ENCODE results near the gene PSMD10.
A peak's percentile ranks its signal among the peaks of the same experiment; 100 is the strongest.

PSMD10 gene, protein sequence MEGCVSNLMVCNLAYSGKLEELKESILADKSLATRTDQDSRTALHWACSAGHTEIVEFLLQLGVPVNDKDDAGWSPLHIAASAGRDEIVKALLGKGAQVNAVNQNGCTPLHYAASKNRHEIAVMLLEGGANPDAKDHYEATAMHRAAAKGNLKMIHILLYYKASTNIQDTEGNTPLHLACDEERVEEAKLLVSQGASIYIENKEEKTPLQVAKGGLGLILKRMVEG

DNA sequence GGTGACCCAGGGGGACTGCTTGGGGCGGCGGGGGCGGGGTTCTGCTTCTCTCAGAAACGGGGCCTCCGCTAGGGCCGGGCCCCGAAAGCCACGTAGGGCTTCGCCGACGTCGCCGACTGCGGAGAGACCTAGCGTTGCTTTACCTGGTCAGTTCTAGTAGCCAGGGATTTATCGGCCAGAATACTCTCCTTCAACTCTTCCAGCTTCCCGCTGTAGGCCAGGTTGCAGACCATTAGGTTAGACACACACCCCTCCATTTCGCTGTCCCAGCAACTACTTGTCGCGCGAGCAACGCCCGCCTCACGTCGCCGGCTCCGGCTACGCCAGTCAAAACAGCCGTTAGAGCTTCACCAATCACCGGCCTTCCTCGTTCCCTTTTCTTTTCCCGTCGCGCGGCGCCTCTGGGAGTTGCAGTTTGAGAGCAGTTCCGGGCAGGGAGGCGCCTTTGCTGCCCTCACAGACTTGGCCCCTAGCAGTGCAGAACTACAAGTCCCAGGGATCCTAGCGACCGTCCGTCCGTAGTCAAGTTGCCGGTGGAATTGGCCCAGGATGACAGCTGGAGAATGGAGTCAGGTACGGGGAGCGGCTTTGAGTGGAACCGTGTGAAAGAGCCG, at the start of gene PSMD10, which contains the start of gene ATG4A:
Gene PSMD10 (minus strand): TSS at position 279 of the 614 bp plus-strand sequence. CDS start 22 bp downstream, at position 257.
Gene ATG4A (plus strand): TSS at position 515 of the 614 bp plus-strand sequence. CDS start 49 bp downstream, at position 564.
- ATAC-seq, result peak; percentile 98
- DNase-seq, result peak; percentile 83
- peaks cover 4% of the 10 kb centered on the region for H3K36me3 Mint-ChIP-seq (ENCODE audit: low read depth)

DNA sequence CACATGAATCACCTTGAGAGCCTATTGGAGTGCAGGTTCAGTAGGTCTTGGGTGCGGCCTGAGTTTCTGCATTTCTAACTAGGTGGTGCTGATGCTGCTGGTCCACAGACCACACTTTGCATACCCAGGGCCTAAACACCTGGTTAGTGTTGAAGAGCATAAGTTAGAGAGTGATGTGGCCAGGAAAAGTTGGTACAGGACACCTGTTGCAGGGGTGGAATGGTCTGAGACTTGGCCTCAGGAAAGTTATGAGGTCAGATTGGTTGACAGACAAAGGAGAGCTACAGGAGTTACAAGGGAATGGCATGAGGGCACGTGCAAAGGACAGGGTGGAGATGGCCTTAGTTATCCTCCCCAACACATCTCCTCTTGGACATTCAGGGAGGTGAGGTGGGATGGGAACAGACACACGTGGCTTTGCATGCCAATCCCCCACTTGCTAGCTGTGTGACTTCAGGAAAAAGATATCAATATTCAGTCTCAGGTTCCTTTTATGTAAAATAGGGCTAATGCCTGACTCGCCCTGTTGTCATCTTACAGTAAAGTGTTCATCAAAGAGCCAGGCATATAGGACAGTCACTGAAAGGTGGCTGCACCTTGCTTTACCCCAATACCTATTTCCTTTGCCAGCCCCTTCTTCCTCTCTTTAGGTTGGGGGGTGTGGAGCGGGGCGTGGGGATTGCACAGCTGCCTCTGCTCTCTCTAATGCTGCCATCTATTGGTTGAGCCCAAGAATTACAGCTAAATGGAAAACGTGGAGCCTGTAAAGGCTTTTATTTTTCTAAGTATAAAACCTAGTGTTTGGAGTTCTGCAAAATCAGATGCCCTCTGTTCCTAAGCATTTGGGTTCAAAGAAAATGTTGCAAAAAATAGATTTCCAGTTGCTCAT, 47.7 kb upstream of the PSMD10 start:
- H3K9me3 Mint-ChIP-seq, result no peaks in the 10 kb centered on the region
- no peak for ATAC-seq

More for the DNA sequence above, at the start of gene PSMD10, which contains the start of gene ATG4A:
- Mint-ChIP-seq H3K4me1 (peaks cover 16% of the 10 kb centered on the region), H3K27ac (no peak within 1 kb of the TSS), H3K4me3 (no peak within 1 kb of the TSS), H3K27me3 (no peaks in the 10 kb centered on the region), H3K9me3 (no peaks in the 10 kb centered on the region)

DNA sequence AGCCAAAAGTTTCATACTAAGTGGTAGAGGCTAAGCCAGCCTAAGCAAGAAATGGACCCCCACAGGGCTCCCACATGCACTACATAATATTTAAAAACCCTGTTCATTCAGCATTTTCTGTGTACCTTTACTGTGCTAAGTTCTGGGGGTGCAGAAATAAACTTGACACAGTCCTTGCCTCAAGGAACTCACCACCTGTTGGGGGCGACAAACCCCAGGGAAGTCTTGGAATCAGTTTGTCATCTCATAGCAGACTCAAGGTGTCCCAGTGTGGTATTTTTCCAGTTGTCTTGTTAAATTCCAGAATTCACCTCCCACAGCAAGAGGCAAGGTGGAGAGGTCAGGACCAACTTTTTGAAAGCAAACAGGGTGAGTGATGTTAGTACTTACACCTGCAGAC, 43.4 kb upstream of the PSMD10 start:
- Mint-ChIP-seq H3K27me3 (no peaks in the 10 kb centered on the region), H3K36me3 (ENCODE audit: low read depth) (peaks cover 21% of the 10 kb centered on the region), H3K4me1 (no peaks in the 10 kb centered on the region), H3K4me3 (no peak overlapping the region), H3K27ac (no peak overlapping the region), H3K9me3 (no peaks in the 10 kb centered on the region)
- ATAC-seq (no peak), DNase-seq (no peak)

More for the DNA sequence above, 47.7 kb upstream of the PSMD10 start:
- Mint-ChIP-seq H3K4me1 (no peaks in the 10 kb centered on the region), H3K4me3 (no peak overlapping the region), H3K27ac (no peak overlapping the region), H3K36me3 (ENCODE audit: low read depth) (peaks cover 15% of the 10 kb centered on the region), H3K27me3 (no peaks in the 10 kb centered on the region)
- DNase-seq, result no peak

DNA sequence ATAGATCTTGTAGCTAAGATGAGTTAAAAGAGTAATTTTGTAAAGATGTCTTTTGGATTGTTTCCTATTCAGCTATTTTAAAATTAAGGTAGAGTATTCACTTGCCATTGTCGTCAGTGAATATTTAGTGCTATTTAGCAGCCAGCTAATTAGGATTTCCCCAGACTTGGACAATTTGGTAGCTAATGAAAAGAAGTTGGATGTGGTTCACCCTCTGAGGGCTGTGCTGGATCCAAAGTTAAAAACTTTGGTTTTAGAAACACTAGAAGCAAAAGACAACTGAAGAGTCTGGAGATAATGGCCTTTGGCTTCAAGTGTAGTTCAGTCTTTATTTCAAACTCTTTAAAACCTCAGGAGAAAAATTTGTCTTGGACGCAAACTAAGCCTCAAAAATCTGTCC, 41.5 kb upstream of the PSMD10 start:
- Mint-ChIP-seq H3K36me3 (ENCODE audit: low read depth) (peaks cover 18% of the 10 kb centered on the region), H3K27ac (no peak overlapping the region), H3K4me1 (no peaks in the 10 kb centered on the region), H3K9me3 (no peaks in the 10 kb centered on the region), H3K27me3 (no peaks in the 10 kb centered on the region), H3K4me3 (no peak overlapping the region)
- DNase-seq (no peak), ATAC-seq (no peak)

DNA sequence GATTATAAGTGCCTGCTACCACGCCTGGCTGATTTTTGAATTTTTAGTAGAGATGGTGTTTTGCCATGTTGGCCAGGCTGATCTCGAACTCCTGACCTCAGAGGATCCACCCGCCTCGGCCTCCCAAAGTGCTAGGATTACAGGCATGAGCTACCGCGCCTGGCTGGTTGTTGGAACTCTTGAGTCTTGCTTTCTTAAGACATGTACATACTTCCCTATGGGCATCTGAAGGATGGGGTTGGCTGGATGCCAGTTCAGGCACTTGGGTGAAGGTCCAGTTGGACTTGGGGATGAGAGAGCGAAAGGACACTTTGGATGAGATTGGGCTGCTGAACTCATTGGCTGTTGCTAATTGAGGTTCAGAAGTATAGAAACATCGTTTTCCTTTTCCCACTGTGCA, 40.7 kb upstream of the PSMD10 start:
- Mint-ChIP-seq H3K27ac (no peak overlapping the region), H3K4me3 (no peak overlapping the region), H3K4me1 (no peaks in the 10 kb centered on the region), H3K27me3 (no peaks in the 10 kb centered on the region), H3K9me3 (no peaks in the 10 kb centered on the region), H3K36me3 (ENCODE audit: low read depth) (peaks cover 16% of the 10 kb centered on the region)
- DNase-seq (no peak), ATAC-seq (no peak)

DNA sequence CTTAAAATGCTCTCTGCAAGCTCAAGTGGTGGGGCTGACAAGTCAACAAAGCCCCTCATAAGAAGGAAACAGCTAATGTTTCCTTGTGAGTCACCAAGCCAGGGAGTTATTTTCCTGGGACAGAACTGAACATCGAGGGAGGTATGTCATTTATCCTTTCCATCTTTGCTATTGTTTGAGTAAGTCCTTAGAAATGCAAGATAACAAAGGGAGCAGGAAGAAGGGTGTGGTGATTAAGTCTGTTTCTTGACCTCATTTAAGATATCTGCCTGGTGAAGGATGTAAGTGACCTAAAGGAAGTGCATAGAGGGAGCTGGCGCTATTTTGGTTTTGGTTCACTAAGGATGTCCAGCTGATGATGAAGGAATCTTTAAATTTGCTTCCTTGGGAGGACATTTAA, 40.1 kb upstream of the PSMD10 start:
- Mint-ChIP-seq H3K4me3 (no peak overlapping the region), H3K36me3 (ENCODE audit: low read depth) (peaks cover 16% of the 10 kb centered on the region), H3K4me1 (no peaks in the 10 kb centered on the region), H3K9me3 (no peaks in the 10 kb centered on the region), H3K27ac (no peak overlapping the region), H3K27me3 (no peaks in the 10 kb centered on the region)
- no peak for ATAC-seq
- DNase-seq, result no peak

DNA sequence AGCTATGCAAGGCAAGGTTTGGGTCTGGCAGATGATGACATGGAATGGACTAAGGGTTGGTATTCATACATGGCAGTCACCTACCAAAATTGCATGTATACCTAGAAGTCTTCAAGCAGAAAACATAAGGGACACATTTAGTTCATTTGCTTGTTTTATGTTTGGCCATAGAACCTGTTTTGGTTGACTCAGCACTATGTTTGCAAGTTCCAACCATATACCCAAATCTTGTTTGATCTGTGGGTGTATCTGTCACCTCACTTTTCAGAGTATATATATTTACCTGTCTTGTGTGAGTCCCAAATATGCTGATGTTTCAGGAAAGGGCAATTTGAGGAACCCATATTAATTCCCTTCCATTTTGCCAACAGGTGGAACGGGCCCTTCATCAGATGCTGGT, 39.5 kb upstream of the PSMD10 start:
- H3K4me1 Mint-ChIP-seq, result no peaks in the 10 kb centered on the region
- H3K4me3 Mint-ChIP-seq, result no peak overlapping the region
- H3K9me3 Mint-ChIP-seq, result no peaks in the 10 kb centered on the region
- ATAC-seq, result no peak
- DNase-seq, result no peak
- peaks cover 16% of the 10 kb centered on the region for H3K36me3 Mint-ChIP-seq (ENCODE audit: low read depth)
- no peak overlapping the region for H3K27ac Mint-ChIP-seq
- H3K27me3 Mint-ChIP-seq, result no peaks in the 10 kb centered on the region

DNA sequence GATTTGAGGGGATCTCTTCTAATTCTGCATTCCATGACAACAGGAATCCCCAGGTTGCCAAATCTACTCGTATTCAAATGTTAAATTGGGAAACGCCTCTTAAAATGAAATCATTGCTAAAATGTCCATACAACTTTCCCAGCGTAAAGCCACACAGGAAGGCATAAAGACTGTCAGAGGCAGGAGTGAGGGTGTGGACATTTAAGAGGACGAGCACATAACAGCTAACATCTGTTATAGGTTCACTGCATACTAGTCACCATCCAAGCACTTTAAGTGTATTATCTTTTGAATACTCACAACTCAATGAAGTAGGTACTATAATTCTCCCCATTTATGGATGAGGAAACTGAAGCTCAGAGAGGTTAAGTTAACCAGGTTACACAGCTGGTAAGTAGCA, 35.8 kb upstream of the PSMD10 start:
- Mint-ChIP-seq H3K9me3 (no peaks in the 10 kb centered on the region), H3K27me3 (no peaks in the 10 kb centered on the region), H3K4me3 (no peak overlapping the region), H3K27ac (no peak overlapping the region), H3K36me3 (ENCODE audit: low read depth) (peaks cover 10% of the 10 kb centered on the region), H3K4me1 (no peaks in the 10 kb centered on the region)
- no peak for DNase-seq
- ATAC-seq, result no peak

DNA sequence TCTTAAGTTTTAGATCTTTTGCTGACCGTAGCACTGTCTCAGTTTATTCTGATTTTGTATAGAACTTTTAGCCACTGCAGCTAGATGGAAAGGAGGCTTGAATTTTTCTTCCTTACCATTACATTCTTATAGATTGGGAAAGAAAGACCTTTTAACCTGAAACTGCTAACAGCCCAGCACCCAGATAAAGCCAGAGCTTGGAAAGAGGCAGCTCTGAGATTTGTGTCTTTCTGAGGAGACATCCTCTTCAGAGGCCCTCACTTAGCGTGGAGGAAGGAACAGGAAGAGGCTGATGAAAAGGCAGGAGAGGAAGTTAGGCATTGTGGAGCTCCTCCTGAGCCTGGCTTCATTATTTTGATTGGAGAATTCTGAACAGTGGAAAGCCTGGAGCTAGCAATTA, 35.3 kb upstream of the PSMD10 start:
- DNase-seq, result no peak
- Mint-ChIP-seq H3K4me3 (no peak overlapping the region), H3K27ac (no peak overlapping the region), H3K36me3 (ENCODE audit: low read depth) (peaks cover 8% of the 10 kb centered on the region), H3K27me3 (no peaks in the 10 kb centered on the region), H3K9me3 (no peaks in the 10 kb centered on the region), H3K4me1 (no peaks in the 10 kb centered on the region)
- no peak for ATAC-seq

DNA sequence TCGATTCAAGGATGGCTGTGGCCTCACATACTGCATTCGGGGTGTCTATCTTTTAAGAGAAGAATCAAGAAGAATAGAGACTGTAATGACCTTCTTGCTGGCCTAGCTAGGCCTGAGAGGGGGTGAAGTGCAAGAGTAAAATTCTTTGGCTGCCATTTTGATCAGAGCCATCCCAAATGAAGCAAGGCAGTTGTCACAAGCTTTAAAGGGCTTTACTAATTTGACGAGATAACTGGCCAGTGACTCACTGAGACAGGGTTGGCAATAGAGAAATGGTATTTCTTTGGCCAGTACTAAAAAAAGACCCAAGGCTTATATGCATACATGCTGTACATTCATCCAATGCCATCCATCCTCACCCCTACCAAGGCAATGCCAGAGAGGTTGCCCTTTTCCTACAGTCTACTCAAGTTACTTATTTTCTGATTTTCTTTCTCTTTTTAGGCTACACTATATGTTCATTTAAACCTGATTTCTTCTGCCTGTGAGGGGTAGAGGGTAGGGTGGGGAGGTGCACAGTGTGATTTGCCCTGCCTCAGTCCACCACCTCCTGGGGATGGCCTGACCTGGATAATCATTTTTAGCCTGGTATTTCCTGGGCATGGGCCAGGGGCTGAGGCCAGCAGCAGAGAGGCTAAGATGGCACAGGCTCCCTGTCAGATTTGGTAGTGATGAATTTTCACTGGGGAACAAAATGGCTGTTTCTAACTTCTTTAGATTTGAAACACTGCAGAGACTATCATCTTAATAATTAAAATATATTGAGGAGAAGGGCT, 32.4 kb upstream of the PSMD10 start:
- ATAC-seq (no peak), DNase-seq (no peak)
- H3K4me3 Mint-ChIP-seq, result no peak overlapping the region
- no peaks in the 10 kb centered on the region for H3K9me3 Mint-ChIP-seq
- no peak overlapping the region for H3K27ac Mint-ChIP-seq
- peaks cover under 1% of the 10 kb centered on the region for H3K36me3 Mint-ChIP-seq (ENCODE audit: low read depth)
- H3K27me3 Mint-ChIP-seq, result no peaks in the 10 kb centered on the region
- no peaks in the 10 kb centered on the region for H3K4me1 Mint-ChIP-seq

DNA sequence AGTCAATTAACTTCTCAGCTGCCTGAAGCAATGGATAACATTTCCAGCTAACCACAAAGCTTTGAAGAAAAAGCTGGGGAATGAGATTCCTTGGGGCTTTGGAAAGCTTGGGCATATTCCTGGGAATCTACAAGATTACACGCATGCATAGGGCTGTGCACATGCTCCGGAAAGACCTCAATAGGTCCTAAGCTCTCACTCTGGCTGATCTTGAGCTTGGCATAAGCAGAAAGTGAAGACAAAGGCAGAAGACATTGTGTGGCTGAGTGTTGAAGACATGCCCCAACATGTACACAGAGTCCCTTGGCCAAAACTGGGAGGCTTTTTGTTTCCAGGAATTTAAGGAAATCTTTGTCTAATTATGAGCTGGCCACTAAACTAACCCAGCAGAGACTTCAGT, 31.4 kb upstream of the PSMD10 start:
- Mint-ChIP-seq H3K27ac (no peak overlapping the region), H3K36me3 (ENCODE audit: low read depth) (no peaks in the 10 kb centered on the region), H3K9me3 (no peaks in the 10 kb centered on the region), H3K27me3 (no peaks in the 10 kb centered on the region), H3K4me1 (no peaks in the 10 kb centered on the region), H3K4me3 (no peak overlapping the region)
- DNase-seq (no peak), ATAC-seq (no peak)

DNA sequence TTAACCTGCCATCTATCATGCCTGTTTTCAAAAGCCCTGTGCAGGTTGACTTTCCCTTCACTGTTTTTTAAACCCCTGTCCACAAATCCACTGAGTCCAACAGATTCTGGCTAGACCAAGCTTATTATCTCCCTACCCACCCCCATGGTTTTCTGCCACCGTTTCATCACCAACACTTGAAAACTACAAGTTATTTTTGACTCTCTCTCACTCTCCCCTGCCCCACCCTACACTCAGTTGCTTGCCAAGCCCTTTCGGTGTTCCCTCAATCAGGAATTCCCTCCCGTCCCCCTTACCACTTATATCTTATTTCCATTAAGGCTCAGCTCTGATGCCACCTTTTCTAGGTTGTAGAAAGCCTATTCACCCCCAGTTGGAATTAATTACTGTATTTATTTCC, 29.9 kb upstream of the PSMD10 start:
- DNase-seq (no peak), ATAC-seq (no peak)
- Mint-ChIP-seq H3K9me3 (no peaks in the 10 kb centered on the region), H3K27me3 (no peaks in the 10 kb centered on the region), H3K36me3 (ENCODE audit: low read depth) (no peaks in the 10 kb centered on the region), H3K27ac (no peak overlapping the region), H3K4me1 (no peaks in the 10 kb centered on the region), H3K4me3 (no peak overlapping the region)

DNA sequence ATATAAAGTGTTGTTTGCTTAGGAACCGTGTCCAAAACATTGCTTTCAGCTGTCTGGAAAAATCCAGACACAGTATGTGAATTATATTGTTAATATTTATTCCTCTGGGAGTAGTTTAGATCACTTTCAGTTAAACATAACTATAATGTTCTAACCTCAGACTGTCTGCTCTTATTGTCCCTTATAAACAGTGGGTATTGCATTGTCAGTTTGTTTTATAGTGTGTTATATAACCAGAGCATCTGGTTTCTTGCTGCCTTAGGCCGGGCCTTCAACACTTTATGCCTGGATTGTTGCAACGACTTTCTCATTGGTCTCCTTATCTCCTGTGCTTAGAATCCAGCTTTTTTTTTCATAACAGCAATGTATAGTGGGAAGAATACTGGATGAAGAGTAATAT, 26.6 kb upstream of the PSMD10 start:
- no peak for DNase-seq
- H3K9me3 Mint-ChIP-seq, result no peaks in the 10 kb centered on the region
- H3K27me3 Mint-ChIP-seq, result no peaks in the 10 kb centered on the region
- H3K27ac Mint-ChIP-seq, result no peak overlapping the region
- peaks cover 3% of the 10 kb centered on the region for H3K4me1 Mint-ChIP-seq
- no peaks in the 10 kb centered on the region for H3K36me3 Mint-ChIP-seq (ENCODE audit: low read depth)
- ATAC-seq, result no peak
- no peak overlapping the region for H3K4me3 Mint-ChIP-seq

DNA sequence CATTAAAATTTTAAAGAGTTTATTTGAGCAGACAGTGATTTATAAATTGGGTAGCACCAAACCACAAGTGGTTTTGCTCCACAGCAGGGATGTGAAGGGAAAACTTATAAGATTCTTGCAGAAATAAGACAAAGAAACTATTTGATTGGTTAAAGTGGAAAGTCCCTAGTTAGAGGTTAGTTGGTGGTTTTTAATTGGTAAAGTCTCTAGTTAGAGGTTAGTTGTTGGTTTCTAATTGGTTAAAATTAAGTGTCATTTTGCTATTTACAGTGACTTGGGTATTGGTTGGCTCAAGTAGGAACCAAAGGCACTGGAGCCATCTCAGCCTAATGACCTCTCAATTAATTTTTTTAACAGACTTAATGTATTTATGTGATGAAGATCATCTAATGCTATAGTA, 23.2 kb upstream of the PSMD10 start:
- H3K27ac Mint-ChIP-seq, result no peak overlapping the region
- H3K4me1 Mint-ChIP-seq, result peaks cover 3% of the 10 kb centered on the region
- H3K9me3 Mint-ChIP-seq, result no peaks in the 10 kb centered on the region
- no peak for ATAC-seq
- no peak overlapping the region for H3K4me3 Mint-ChIP-seq
- no peaks in the 10 kb centered on the region for H3K36me3 Mint-ChIP-seq (ENCODE audit: low read depth)
- DNase-seq, result no peak
- H3K27me3 Mint-ChIP-seq, result no peaks in the 10 kb centered on the region
